ENCODE measurements around the gene PDGFC. TPM values are rescaled to one million over a fixed set of nuclear protein-coding genes. Genes with fewer than 3 reads are reported as not detected.

Gene PDGFC
- total RNA-seq, 1 experiment from 2014 or later = 9.8 TPM

DNA sequence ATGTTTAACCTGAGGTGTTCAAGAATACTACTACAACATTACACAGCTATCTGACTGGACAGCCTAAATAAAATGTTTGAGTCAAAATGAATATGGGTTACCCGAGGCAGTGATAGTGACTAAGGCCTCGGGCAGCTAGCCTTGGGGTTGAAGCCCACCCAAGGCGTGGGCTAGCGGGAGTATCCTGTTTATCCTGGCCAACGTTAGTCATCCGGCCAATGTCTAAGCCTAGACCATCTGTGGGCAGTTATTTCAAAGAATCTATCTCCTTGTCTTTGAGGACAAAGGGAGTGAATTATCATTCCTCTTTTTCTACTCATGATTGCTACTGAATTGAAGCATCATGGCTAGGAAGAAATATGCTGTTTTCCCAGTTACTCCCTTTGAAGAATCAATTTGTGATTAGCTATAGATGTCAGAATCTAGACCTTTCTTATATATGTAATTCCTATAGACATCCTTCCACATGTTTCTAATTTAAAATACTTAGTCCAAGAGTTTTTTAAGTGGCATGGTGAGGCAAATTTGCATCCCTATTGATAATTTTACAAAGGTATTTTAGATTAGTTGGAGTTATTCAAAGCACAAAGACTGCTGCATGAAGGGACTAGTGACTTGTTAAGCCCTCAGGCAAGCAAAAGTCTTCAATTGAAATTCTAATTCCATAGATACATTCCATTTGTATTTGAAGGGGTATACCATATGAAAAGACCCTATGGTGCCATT, 6.0 kb upstream of the PDGFC start:
- no peak for ATAC-seq
- H3K4me1 ChIP-seq (ENCODE audit: control insufficient read depth in 1 of 2, insufficient read depth in 2 of 2, low read length in 2 of 2) = peaks cover 0 to 16% of the 10 kb centered on the region in 2 experiments; a peak in 2 of 4 replicates
- H2AFZ ChIP-seq (ENCODE audit: low read depth, low read length, poor library complexity, severe bottlenecking) = no peak overlapping the region
- BruUV-seq (replicated peaks) = no TSS peak
- intact Hi-C loops (cut with micrococcal nuclease) = no loop called here
- no peaks in the 10 kb centered on the region for H3K27me3 ChIP-seq (ENCODE audit: insufficient read depth, low read length)
- POLR2A ChIA-PET = no interaction called here
- no peaks in the 10 kb centered on the region for H3K36me3 ChIP-seq (ENCODE audit: control insufficient read depth in 1 of 2, insufficient read depth in 2 of 2, low read length in 2 of 2)
- H3K79me2 ChIP-seq (ENCODE audit: insufficient read depth, low read length) = no peaks in the 10 kb centered on the region
- H4K20me1 ChIP-seq (ENCODE audit: insufficient read depth) = no peaks in the 10 kb centered on the region
- no peak overlapping the region for H3K4me2 ChIP-seq (ENCODE audit: low read length)
- no peaks in the 10 kb centered on the region for H3K9me2 ChIP-seq (ENCODE audit: insufficient read depth)
- H3K27ac ChIP-seq (ENCODE audit: low read depth, low read length) = no peak overlapping the region
- RAD21 ChIA-PET (ENCODE audit: low non-redundant PET in 1 of 2, low total read pairs in 2 of 2, uncharacterized antibody in 2 of 2, unreplicated experiment in 2 of 2) = no interaction called here
- DNase-seq (ENCODE audit: low read depth, low spot score) = no peak
- no peak for TF ChIP-seq JUND (IDR thresholded peaks at IDR 0.05)
- TF ChIP-seq, protein P1, sequence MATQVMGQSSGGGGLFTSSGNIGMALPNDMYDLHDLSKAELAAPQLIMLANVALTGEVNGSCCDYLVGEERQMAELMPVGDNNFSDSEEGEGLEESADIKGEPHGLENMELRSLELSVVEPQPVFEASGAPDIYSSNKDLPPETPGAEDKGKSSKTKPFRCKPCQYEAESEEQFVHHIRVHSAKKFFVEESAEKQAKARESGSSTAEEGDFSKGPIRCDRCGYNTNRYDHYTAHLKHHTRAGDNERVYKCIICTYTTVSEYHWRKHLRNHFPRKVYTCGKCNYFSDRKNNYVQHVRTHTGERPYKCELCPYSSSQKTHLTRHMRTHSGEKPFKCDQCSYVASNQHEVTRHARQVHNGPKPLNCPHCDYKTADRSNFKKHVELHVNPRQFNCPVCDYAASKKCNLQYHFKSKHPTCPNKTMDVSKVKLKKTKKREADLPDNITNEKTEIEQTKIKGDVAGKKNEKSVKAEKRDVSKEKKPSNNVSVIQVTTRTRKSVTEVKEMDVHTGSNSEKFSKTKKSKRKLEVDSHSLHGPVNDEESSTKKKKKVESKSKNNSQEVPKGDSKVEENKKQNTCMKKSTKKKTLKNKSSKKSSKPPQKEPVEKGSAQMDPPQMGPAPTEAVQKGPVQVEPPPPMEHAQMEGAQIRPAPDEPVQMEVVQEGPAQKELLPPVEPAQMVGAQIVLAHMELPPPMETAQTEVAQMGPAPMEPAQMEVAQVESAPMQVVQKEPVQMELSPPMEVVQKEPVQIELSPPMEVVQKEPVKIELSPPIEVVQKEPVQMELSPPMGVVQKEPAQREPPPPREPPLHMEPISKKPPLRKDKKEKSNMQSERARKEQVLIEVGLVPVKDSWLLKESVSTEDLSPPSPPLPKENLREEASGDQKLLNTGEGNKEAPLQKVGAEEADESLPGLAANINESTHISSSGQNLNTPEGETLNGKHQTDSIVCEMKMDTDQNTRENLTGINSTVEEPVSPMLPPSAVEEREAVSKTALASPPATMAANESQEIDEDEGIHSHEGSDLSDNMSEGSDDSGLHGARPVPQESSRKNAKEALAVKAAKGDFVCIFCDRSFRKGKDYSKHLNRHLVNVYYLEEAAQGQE (IDR thresholded peaks at IDR 0.05; ENCODE audit: low read depth) = no peak
- no peak for TF ChIP-seq ZNF274 (IDR thresholded peaks at IDR 0.05; ENCODE audit: low read depth, low read length)
- TF ChIP-seq, protein P2, sequence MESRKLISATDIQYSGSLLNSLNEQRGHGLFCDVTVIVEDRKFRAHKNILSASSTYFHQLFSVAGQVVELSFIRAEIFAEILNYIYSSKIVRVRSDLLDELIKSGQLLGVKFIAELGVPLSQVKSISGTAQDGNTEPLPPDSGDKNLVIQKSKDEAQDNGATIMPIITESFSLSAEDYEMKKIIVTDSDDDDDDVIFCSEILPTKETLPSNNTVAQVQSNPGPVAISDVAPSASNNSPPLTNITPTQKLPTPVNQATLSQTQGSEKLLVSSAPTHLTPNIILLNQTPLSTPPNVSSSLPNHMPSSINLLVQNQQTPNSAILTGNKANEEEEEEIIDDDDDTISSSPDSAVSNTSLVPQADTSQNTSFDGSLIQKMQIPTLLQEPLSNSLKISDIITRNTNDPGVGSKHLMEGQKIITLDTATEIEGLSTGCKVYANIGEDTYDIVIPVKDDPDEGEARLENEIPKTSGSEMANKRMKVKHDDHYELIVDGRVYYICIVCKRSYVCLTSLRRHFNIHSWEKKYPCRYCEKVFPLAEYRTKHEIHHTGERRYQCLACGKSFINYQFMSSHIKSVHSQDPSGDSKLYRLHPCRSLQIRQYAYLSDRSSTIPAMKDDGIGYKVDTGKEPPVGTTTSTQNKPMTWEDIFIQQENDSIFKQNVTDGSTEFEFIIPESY (IDR thresholded peaks at IDR 0.05; ENCODE audit: extremely low read depth, insufficient replicate concordance, low read length) = no peak
- TF ChIP-seq SIN3A (IDR thresholded peaks at IDR 0.05; ENCODE audit: low read depth) = no peak
- no peak for TF ChIP-seq EZH2phosphoT487 (IDR thresholded peaks at IDR 0.05; ENCODE audit: borderline replicate concordance)
- no peak for TF ChIP-seq SRF (IDR thresholded peaks at IDR 0.05; ENCODE audit: low read depth)
- TF ChIP-seq POLR2A (IDR thresholded peaks at IDR 0.05; ENCODE audit: borderline replicate concordance, extremely low read depth, insufficient read depth, insufficient read length) = no peak
- no peak for TF ChIP-seq FOSL1 (IDR thresholded peaks at IDR 0.05; ENCODE audit: low read depth)
- no peak for TF ChIP-seq TCF7L2 (IDR thresholded peaks at IDR 0.05; ENCODE audit: borderline replicate concordance, extremely low read depth, insufficient read depth, insufficient read length)
- TF ChIP-seq CBX3 (IDR thresholded peaks at IDR 0.05; ENCODE audit: low read depth) = no peak
- no peak for TF ChIP-seq EGR1 (IDR thresholded peaks at IDR 0.05; ENCODE audit: low read depth)
- no peak for TF ChIP-seq ZFX (IDR thresholded peaks at IDR 0.05)
- no peak overlapping the region for H3K9ac ChIP-seq (ENCODE audit: low read length)
- CTCF ChIA-PET = interaction anchor here (1.0 kb wide), 1 partner anchor 503 kb away, joined by 3 read pairs; no protein-coding TSS in a partner anchor
- no peaks in the 10 kb centered on the region for H3K9me3 ChIP-seq (ENCODE audit: control insufficient read depth in 1 of 2, insufficient read depth in 1 of 2, low read depth in 1 of 2, low read length in 2 of 2)
- no peak overlapping the region for H3K4me3 ChIP-seq (replicated peaks in 1 of 2; ENCODE audit: low read depth in 1 of 2, low read length in 2 of 2)
